Small intestine (tissue), 7 donors: ENCODE measurements around the gene ZNF81. TPM values are rescaled to one million over a fixed set of nuclear protein-coding genes. Genes with fewer than 3 reads are reported as not detected.

Experiments
- DNase-seq, 2 donors: peaks; one replicate each; pipeline versions ENCODE4 v3.0.0 to v3.0.0-alpha.2; 2013
- FAIRE-seq: peaks from 2 replicates; lab custom pipeline; 2012; peaks lifted over from hg19 to GRCh38; lab: Jason Lieb, UNC
- H3K27ac ChIP-seq, 3 donors: one replicate each; pipeline ENCODE4 v1.5.1; 2013; ENCODE audit warnings: low read length in 2 of 3, mild to moderate bottlenecking in 2 of 3, control low read depth in 1 of 3, inconsistent platforms in 1 of 3, low read depth in 1 of 3, moderate library complexity in 1 of 3
- H3K27me3 ChIP-seq, 3 donors: one replicate each; pipeline ENCODE4 v1.6.1; 2013; ENCODE audit warnings: low read length in 3 of 3, inconsistent platforms in 1 of 3; ENCODE audit not compliant: control insufficient read depth in 3 of 3, insufficient read depth in 3 of 3
- H3K36me3 ChIP-seq, 3 donors: one replicate each; pipeline ENCODE4 v1.6.1; 2013; ENCODE audit warnings: low read length in 3 of 3, inconsistent platforms in 1 of 3, low read depth in 1 of 3, mild to moderate bottlenecking in 1 of 3, moderate library complexity in 1 of 3; ENCODE audit not compliant: control insufficient read depth in 3 of 3, insufficient read depth in 2 of 3
- H3K4me1 ChIP-seq, 3 donors: one replicate each; pipeline ENCODE4 v1.6.1; 2013; ENCODE audit warnings: low read length in 2 of 3, inconsistent platforms in 1 of 3, low read depth in 1 of 3, mild to moderate bottlenecking in 1 of 3, moderate library complexity in 1 of 3; ENCODE audit not compliant: control insufficient read depth in 3 of 3, insufficient read depth in 2 of 3
- H3K4me3 ChIP-seq, 3 donors: one replicate each; pipeline ENCODE4 v1.5.1; 2013; ENCODE audit warnings: low read length in 3 of 3, control low read depth in 1 of 3, inconsistent platforms in 1 of 3, low read depth in 1 of 3, mild to moderate bottlenecking in 1 of 3, moderate library complexity in 1 of 3
- H3K9me3 ChIP-seq, 2 donors: one replicate each; pipeline ENCODE4 v1.6.1; 2013; ENCODE audit warnings: low read depth in 1 of 2, low read length in 1 of 2; ENCODE audit not compliant: control insufficient read depth in 2 of 2, insufficient read depth in 1 of 2
- WGBS, 3 donors: extraction: QIAGEN DNeasy Blood & Tissue Kit; methylation state at CpG; one replicate each; pipeline ENCODE4 v1.1.7; 2013; 5-methylcytosine and 5-hydroxymethylcytosine counted together
- polyA plus RNA-seq, 4 donors: library from polyadenylated mRNA; stranded (reverse) in 3 of 4; unstranded in 1 of 4; fragments of 200-250 nt in 3 of 4; fragments of 120-200 nt in 1 of 4; gene quantifications; one replicate each; pipeline versions ENCODE4 v1.2.1 to v1.2.3, GENCODE V29; 2013
- donor health status: healthy with polysubstance abuse.
- donor health status: control.
- donor health status: control.
- donor health status: Bipolar disorder and iron deficiency.
- donor health status: healthy.

Gene ZNF81
- polyA plus RNA-seq, 4 donors = 0.54 to 5.8 (median 2.0) TPM

DNA sequence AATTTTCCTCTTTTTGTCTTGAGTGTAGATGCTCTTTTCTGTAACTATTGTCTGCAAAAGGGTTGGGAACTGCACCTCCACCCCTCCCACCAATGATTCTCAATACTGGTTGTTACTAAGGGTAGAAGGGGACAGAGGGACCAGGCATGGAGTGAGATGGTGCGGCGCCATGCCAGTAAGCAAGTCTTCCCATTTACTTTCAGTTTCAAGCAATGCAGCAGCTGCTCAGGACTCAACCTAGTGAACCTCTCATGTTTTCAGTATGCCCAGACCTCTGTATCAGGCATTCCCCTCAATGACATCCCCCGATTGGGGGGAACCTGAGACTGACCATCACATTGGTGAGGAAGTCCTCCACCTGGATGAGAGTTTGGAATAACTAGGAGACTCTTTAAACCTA, 41.5 kb downstream of the ZNF81 start:
- no peak overlapping the region for H3K27ac ChIP-seq
- peaks cover 0 to 2% (median 0%) of the 10 kb centered on the region in 3 donors for H3K36me3 ChIP-seq
- H3K27me3 ChIP-seq = no peaks in the 10 kb centered on the region
- no peaks in the 10 kb centered on the region for H3K9me3 ChIP-seq
- FAIRE-seq = no peak
- no peak overlapping the region for H3K4me3 ChIP-seq
- H3K4me1 ChIP-seq = peaks cover 0 to 16% (median 0%) of the 10 kb centered on the region in 3 donors
- peak in 1 of 2 donors; percentile 5 for DNase-seq
- 73 to 86% (median 82%) methylated on average over 3 of the region's 3 CpGs for WGBS, 3 donors

DNA sequence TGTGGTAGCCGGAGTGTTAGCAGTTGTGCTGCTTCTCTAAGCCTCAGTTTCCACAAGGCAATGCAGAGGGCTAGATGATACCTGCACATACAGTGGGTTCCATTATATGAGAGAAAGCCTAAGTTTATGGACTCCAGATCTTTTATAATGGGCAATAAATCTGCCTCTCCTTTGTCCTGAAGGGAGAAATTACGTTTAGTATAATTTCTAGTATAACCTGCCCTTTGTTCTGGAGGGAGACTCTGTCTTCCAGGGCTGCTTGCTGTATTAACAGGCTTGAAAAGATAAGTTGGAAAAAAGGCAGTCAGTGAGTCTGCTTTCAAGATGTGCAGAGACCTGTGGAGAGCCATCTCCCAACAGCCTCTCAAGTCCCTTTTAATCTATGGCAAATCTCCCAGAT, 42.8 kb downstream of the ZNF81 start:
- peak overlapping the region in 1 of 3 donors; percentile 33 for H3K27ac ChIP-seq
- no peak for FAIRE-seq

DNA sequence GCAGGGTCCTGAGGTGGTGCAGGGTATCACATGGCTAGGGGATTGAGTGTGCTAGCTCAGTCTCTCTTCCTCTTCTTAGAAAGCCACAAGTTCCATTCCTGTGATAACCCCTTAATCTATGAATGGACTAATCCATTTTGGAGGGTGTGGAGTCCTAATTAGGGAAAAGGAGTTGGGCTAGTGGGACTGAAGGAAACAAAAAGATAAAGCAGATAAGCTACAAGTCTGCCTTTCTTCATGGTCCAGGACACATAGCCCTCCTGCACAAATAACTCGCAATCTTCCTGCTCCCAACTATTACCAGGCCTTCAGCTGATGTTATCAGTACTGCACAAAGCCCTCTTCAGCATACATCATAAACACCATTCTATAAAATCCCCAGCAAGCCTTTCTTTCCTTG, 44.2 kb downstream of the ZNF81 start:
- H3K4me1 ChIP-seq = peaks cover 0 to 16% (median 0%) of the 10 kb centered on the region in 3 donors
- no peak overlapping the region for H3K4me3 ChIP-seq
- no peaks in the 10 kb centered on the region for H3K27me3 ChIP-seq
- WGBS, 3 donors = 81 to 92% (median 82%) methylated on average over 1 of the region's 1 CpG
- FAIRE-seq = no peak
- peaks cover 0 to 2% (median 0%) of the 10 kb centered on the region in 3 donors for H3K36me3 ChIP-seq
- H3K9me3 ChIP-seq = no peaks in the 10 kb centered on the region
- H3K27ac ChIP-seq = peak overlapping the region in 1 of 3 donors; percentile 38
- no peak for DNase-seq

More for the DNA sequence above, 42.8 kb downstream of the ZNF81 start:
- peak; percentile 42 to 46 for DNase-seq
- no peaks in the 10 kb centered on the region for H3K27me3 ChIP-seq
- H3K4me3 ChIP-seq = no peak overlapping the region
- H3K9me3 ChIP-seq = no peaks in the 10 kb centered on the region
- 20 to 55% (median 44%) methylated on average over 2 of the region's 2 CpGs for WGBS, 3 donors
- H3K36me3 ChIP-seq = peaks cover 0 to 2% (median 0%) of the 10 kb centered on the region in 3 donors
- H3K4me1 ChIP-seq = peaks cover 0 to 16% (median 0%) of the 10 kb centered on the region in 3 donors

DNA sequence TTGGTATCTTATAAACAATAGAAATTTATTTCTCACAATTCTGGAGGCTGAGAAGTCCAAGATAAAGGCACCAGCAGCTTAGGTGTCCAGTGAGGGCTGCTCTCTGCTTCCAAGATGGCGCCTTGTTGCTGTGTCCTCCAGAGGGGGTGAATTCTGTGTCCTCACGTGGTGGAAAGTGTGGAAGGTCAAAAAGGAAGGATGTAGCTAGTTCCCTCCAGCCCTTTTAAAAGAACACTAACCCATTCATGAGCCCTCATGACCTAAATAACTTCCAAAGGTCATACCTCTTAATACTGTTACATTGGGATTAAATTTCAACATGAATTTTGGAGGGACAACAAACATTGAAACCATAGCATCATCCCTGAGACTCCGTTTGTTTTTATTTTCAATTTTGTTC, 48.8 kb downstream of the ZNF81 start:
- no peaks in the 10 kb centered on the region for H3K9me3 ChIP-seq
- FAIRE-seq (no peak), DNase-seq (no peak)
- H3K27me3 ChIP-seq = no peaks in the 10 kb centered on the region
- peaks cover 0 to 4% (median 0%) of the 10 kb centered on the region in 3 donors for H3K4me1 ChIP-seq
- H3K27ac ChIP-seq = no peak overlapping the region
- no peak overlapping the region for H3K4me3 ChIP-seq
- 54 to 84% (median 81%) methylated on average over 3 of the region's 3 CpGs for WGBS, 3 donors
- H3K36me3 ChIP-seq = peaks cover 0 to 4% (median 0%) of the 10 kb centered on the region in 3 donors

DNA sequence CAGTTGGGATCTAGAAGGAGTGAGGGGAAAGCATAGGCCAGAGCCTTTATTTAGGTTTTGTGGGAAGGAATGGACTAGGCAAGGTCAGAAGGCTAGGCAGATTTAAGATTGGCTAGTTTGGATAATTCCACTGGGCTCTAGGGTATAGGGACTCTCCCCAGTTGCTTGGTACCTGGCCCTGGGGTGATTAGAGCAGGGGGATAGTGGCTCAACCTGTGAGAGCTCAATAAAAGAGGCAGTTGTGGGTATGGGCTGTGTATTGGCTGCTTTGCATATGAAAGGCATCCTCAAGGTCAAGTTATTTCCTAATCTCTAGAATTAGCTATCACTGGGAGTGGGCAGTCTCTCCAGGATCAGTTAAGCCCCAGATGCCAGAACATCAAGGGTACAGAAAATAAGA, 61.3 kb downstream of the ZNF81 start:
- Histone ChIP-seq H3K27ac (no peak overlapping the region), H3K27me3 (no peaks in the 10 kb centered on the region), H3K4me1 (no peaks in the 10 kb centered on the region), H3K36me3 (peaks cover 0 to 3% (median 2%) of the 10 kb centered on the region in 3 donors), H3K9me3 (no peaks in the 10 kb centered on the region), H3K4me3 (no peak overlapping the region)
- FAIRE-seq (no peak), DNase-seq (no peak)

DNA sequence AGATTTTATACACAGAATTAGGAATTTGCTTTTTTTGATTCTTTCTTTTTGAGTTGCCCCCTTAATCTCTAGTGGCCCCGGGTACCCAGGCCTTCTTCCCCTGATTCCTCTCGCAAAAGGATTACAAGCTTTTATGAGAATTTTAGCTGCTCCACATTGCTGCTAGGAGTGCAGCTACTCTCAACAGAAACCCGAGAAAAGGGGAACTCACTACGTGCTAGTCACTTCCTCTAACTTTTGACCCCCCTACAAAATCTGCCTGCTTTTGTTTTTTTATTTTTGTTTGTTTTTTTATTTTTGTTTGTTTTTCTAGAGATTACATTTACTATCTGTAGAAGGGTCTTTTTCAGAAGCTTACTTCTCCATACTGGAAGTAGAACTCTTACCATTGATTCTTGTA, 64.1 kb downstream of the ZNF81 start:
- H3K27ac ChIP-seq = no peak overlapping the region
- H3K4me1 ChIP-seq = no peaks in the 10 kb centered on the region
- peaks cover 0 to 3% (median 2%) of the 10 kb centered on the region in 3 donors for H3K36me3 ChIP-seq
- no peak for DNase-seq
- no peak overlapping the region for H3K4me3 ChIP-seq
- no peak for FAIRE-seq
- no peaks in the 10 kb centered on the region for H3K9me3 ChIP-seq
- 43 to 88% (median 80%) methylated on average over 4 of the region's 4 CpGs for WGBS, 3 donors
- H3K27me3 ChIP-seq = no peaks in the 10 kb centered on the region

DNA sequence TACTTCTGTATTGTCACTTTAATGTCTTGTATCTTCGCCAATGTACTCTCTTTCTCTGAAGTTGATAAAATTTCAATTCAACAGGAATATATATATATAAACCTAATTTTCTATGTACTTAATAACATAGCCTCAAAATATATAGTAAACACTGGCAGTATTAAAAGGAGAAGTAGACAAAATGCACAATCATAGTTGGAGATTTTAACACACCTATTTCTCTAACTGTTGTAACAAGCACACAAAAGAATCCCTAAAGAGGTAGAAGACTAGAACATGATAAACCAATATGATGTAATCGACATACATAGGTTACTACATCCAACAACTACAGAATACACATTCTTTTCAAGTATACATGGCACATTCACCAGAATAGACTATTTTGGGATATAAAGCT, 65.5 kb downstream of the ZNF81 start:
- H3K4me1 ChIP-seq = no peaks in the 10 kb centered on the region
- DNase-seq (no peak), FAIRE-seq (no peak)
- H3K27ac ChIP-seq = no peak overlapping the region
- peaks cover 0 to 3% (median 2%) of the 10 kb centered on the region in 3 donors for H3K36me3 ChIP-seq
- H3K9me3 ChIP-seq = no peaks in the 10 kb centered on the region
- WGBS, 3 donors = 79 to 92% (median 82%) methylated on average over 2 of the region's 2 CpGs
- H3K4me3 ChIP-seq = no peak overlapping the region
- H3K27me3 ChIP-seq = no peaks in the 10 kb centered on the region

DNA sequence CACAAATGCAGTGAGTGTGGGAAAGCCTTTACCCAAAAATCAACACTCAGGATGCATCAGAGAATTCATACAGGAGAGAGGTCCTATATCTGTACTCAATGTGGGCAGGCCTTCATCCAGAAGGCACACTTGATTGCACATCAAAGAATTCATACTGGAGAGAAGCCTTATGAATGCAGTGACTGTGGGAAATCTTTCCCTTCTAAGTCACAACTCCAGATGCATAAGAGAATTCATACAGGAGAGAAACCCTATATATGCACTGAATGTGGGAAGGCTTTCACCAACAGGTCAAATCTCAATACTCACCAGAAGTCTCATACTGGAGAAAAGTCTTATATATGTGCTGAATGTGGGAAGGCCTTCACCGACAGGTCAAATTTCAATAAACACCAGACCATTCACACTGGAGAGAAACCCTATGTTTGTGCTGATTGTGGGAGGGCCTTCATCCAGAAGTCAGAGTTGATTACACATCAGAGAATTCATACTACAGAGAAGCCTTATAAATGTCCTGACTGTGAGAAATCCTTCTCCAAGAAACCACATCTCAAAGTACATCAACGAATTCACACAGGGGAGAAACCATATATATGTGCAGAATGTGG, 79.3 kb downstream of the ZNF81 start:
- 76 to 94% (median 90%) methylated on average over 2 of the region's 2 CpGs for WGBS, 3 donors
- H3K9me3 ChIP-seq = peaks cover 2 to 15% of the 10 kb centered on the region in 2 donors

DNA sequence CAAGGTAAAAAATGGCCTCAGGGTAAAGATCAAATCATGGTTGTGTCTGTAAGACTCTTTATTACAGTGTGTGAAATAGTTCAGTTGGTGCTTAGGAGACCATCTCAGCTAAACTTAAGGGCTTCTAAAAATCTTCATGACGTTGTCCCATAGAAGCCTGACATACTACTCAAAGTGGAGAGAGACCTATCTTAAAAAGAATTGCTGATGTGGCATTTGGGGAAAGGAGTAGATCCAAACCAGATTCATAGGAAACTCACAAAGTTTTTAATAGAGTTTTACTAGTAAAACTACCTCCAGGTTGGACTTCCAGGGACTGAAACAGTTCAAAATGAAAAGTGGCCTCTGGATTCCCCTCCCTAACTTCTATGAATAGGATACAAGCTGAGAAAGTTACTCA, 81.6 kb downstream of the ZNF81 start:
- Histone ChIP-seq H3K27ac (no peak overlapping the region), H3K4me3 (no peak overlapping the region), H3K36me3 (no peaks in the 10 kb centered on the region), H3K4me1 (no peaks in the 10 kb centered on the region), H3K9me3 (peaks cover 2 to 15% of the 10 kb centered on the region in 2 donors), H3K27me3 (no peaks in the 10 kb centered on the region)
- WGBS, 3 donors = 55 to 100% (median 88%) methylated on average over 1 of the region's 1 CpG
- no peak for DNase-seq
- no peak for FAIRE-seq

More for the DNA sequence above, 79.3 kb downstream of the ZNF81 start:
- Histone ChIP-seq H3K4me1 (no peaks in the 10 kb centered on the region), H3K4me3 (no peak overlapping the region), H3K27me3 (no peaks in the 10 kb centered on the region), H3K36me3 (no peaks in the 10 kb centered on the region), H3K27ac (no peak overlapping the region)
- DNase-seq = no peak
- no peak for FAIRE-seq
